ENCODE measurements around the gene RPL18A. TPM values are rescaled to one million over a fixed set of nuclear protein-coding genes. Genes with fewer than 3 reads are reported as not detected.
A peak's percentile ranks its signal among the peaks of the same experiment; 100 is the strongest.

Gene RPL18A
- total and polyA plus RNA-seq, 2 of the 13 experiments (the other 11 are each of a cell fraction or from before 2014, with no cell fraction given): 1,471 to 2,004 TPM

GRCh38 chr19:17859533-17860330, at the start of gene RPL18A (continued):
- TF ChIP-seq KIAA2018 (CRISPR knock-in tag; IDR thresholded peaks at IDR 0.05; ENCODE audit: borderline replicate concordance) (0 out of 2 replicates have a peak, but pooled peaks have one; percentile 31), XBP1 (CRISPR knock-in tag; IDR thresholded peaks at IDR 0.05) (no peak), ETV6 (CRISPR knock-in tag; conservative IDR thresholded peaks at IDR 0.05) (peak; percentile 67; the same call in 1 of the 2 replicates), BORCS8-MEF2B (CRISPR knock-in tag; IDR thresholded peaks at IDR 0.05) (peak; percentile 87), SSRP1 (CRISPR knock-in tag; IDR thresholded peaks at IDR 0.05) (0 out of 2 replicates have a peak, but pooled peaks have one; percentile 8), ZNF605 (CRISPR knock-in tag; IDR thresholded peaks at IDR 0.05) (peak; percentile 79; the same call in 1 of the 2 replicates), ISX (CRISPR knock-in tag; conservative IDR thresholded peaks at IDR 0.05) (no peak), MTF2 (CRISPR knock-in tag; IDR thresholded peaks at IDR 0.05; ENCODE audit: borderline replicate concordance) (no peak), FOXK2 (IDR thresholded peaks at IDR 0.05) (peak; percentile 69; the same call in 1 of the 2 replicates), ZNF143 (CRISPR knock-in tag; IDR thresholded peaks at IDR 0.05) (peak; percentile 100), PITX1 (CRISPR knock-in tag; IDR thresholded peaks at IDR 0.05) (peak; percentile 50; the same call in 1 of the 2 replicates), PCBP2 (optimal IDR thresholded peaks at IDR 0.05; ENCODE audit: low read depth, low read length, poor library complexity, severe bottlenecking) (no peak), SETDB1 (CRISPR knock-in tag; IDR thresholded peaks at IDR 0.05; ENCODE audit: borderline replicate concordance) (no peak), STAG1 (CRISPR knock-in tag; IDR thresholded peaks at IDR 0.05) (peak; percentile 54), SRSF4 (IDR thresholded peaks at IDR 0.05; ENCODE audit: low read depth, low read length, poor library complexity, severe bottlenecking) (no peak), TOPORS (CRISPR knock-in tag; IDR thresholded peaks at IDR 0.05) (no peak), HMGA1 (CRISPR knock-in tag; conservative IDR thresholded peaks at IDR 0.05) (no peak), ZFP36L1 (CRISPR knock-in tag; IDR thresholded peaks at IDR 0.05) (no peak), THAP9 (CRISPR knock-in tag; IDR thresholded peaks at IDR 0.05; ENCODE audit: borderline replicate concordance) (peak; percentile 83)

Data from HepG2 (cell line).